Dermis lymphatic vessel endothelial cell (primary cell): ENCODE data around the gene DRAM1. TPM values are rescaled to one million over a fixed set of nuclear protein-coding genes. Genes with fewer than 3 reads are reported as not detected.

Experiments used
- total RNA-seq: library from RNA; depleted of rRNA; stranded (reverse); fragments of >200 nt; gene quantifications from 2 replicates; pipeline ENCODE4 v1.2.1, GENCODE V29; 2014

DRAM1 gene
- total RNA-seq = 25.0 and 41.1 TPM in 2 replicates

GRCh38 chr12:101876861-101877805 lies at the start of gene DRAM1:
Gene DRAM1, plus strand, starts transcription at chr12:101877580. Its CDS starts 210 bp downstream, at chr12:101877790.

GRCh38 chr12:101830367-101831325 lies 46.7 kb upstream of the DRAM1 start, which contains the start of gene GNPTAB:
Gene GNPTAB, minus strand, starts transcription at chr12:101830959. Its CDS starts 284 bp downstream, at chr12:101830675.

Other genes starting within 250 kb of the DRAM1 start
- gene CHPT1, start 179.9 kb upstream of the DRAM1 start, total RNA-seq = 19.3 and 23.6 TPM in 2 replicates
- 0.11 and 0.17 TPM in 2 replicates for gene SYCP3, start 138.1 kb upstream of the DRAM1 start, total RNA-seq
- 21.3 and 26.5 TPM in 2 replicates for gene GNPTAB, start 46.6 kb upstream of the DRAM1 start, total RNA-seq
- 44.4 and 50.8 TPM in 2 replicates for gene WASHC3, start 184.4 kb downstream of the DRAM1 start, total RNA-seq
- 16.0 and 24.1 TPM in 2 replicates for gene NUP37, start 242.5 kb downstream of the DRAM1 start, total RNA-seq
- gene PARPBP, start 242.6 kb downstream of the DRAM1 start, total RNA-seq = 4.4 and 5.6 TPM in 2 replicates